Measurements from ENCODE around the gene BMX.

- TF ChIP-seq POLR2AphosphoS5 (IDR thresholded peaks at IDR 0.05; ENCODE audit: insufficient read depth in 1 of 2, low read depth in 1 of 2) (no peak), CTCF (IDR thresholded peaks at IDR 0.05) (no peak)
Observed at GRCh38 chrX:15598026-15598425, 97.4 kb downstream of the BMX start.

All from vagina (tissue), 2 donors.